Liver (tissue), 3 donors: ENCODE results near the gene LCN6.

Experiments used
- EGR1 ChIP-seq, 2 donors: IDR thresholded peaks; 2 replicates each; pipeline ENCODE4 v1.6.1; 2016 to 2018; ENCODE audit warnings: antibody characterized with exemption in 2 of 2, low read depth in 2 of 2
- GABPA ChIP-seq, 2 donors: IDR thresholded peaks in 1 of 2; conservative IDR thresholded peaks in 1 of 2; 2 replicates each; pipeline ENCODE4 v1.6.1; 2016; ENCODE audit warnings: antibody characterized with exemption in 2 of 2, mild to moderate bottlenecking in 1 of 2, moderate library complexity in 1 of 2
- JUND ChIP-seq, 2 donors: IDR thresholded peaks; 2 replicates each; pipeline ENCODE4 v1.6.1; 2016; ENCODE audit warnings: antibody characterized with exemption in 2 of 2
- NR2F2 ChIP-seq: IDR thresholded peaks from 2 replicates; pipeline ENCODE4 v1.6.1; 2016; ENCODE audit warnings: antibody characterized with exemption
- RAD21 ChIP-seq, 2 donors: IDR thresholded peaks; 2 replicates each; pipeline ENCODE4 v1.6.1; 2016; ENCODE audit warnings: antibody characterized with exemption in 2 of 2, mild to moderate bottlenecking in 2 of 2
- SP1 ChIP-seq: IDR thresholded peaks from 2 replicates; pipeline ENCODE4 v1.6.1; 2018; ENCODE audit warnings: antibody characterized with exemption, mild to moderate bottlenecking
- TAF1 ChIP-seq: conservative IDR thresholded peaks from 2 replicates; pipeline ENCODE4 v1.6.1; 2016; ENCODE audit warnings: antibody characterized with exemption, mild to moderate bottlenecking
- YY1 ChIP-seq: IDR thresholded peaks from 2 replicates; pipeline ENCODE4 v1.6.1; 2016; ENCODE audit warnings: antibody characterized with exemption, mild to moderate bottlenecking
- TF ChIP-seq, protein P1 (sequence below): fragments of 150-350 bp; IDR thresholded peaks from 2 replicates; pipeline ENCODE4 v1.5.1; 2017; ENCODE audit warnings: improper control_type of control experiment, low read depth, low read length; ENCODE audit not compliant: missing input control
- TF ChIP-seq, protein P2 (sequence below): IDR thresholded peaks from 2 replicates; pipeline ENCODE4 v1.6.1; 2016; ENCODE audit warnings: antibody characterized with exemption
- TF ChIP-seq, protein P3 (sequence below): IDR thresholded peaks from 2 replicates; pipeline ENCODE4 v1.6.1; 2016; ENCODE audit warnings: antibody characterized with exemption
- donor health status: healthy.
- donor health status: healthy.

DNA sequence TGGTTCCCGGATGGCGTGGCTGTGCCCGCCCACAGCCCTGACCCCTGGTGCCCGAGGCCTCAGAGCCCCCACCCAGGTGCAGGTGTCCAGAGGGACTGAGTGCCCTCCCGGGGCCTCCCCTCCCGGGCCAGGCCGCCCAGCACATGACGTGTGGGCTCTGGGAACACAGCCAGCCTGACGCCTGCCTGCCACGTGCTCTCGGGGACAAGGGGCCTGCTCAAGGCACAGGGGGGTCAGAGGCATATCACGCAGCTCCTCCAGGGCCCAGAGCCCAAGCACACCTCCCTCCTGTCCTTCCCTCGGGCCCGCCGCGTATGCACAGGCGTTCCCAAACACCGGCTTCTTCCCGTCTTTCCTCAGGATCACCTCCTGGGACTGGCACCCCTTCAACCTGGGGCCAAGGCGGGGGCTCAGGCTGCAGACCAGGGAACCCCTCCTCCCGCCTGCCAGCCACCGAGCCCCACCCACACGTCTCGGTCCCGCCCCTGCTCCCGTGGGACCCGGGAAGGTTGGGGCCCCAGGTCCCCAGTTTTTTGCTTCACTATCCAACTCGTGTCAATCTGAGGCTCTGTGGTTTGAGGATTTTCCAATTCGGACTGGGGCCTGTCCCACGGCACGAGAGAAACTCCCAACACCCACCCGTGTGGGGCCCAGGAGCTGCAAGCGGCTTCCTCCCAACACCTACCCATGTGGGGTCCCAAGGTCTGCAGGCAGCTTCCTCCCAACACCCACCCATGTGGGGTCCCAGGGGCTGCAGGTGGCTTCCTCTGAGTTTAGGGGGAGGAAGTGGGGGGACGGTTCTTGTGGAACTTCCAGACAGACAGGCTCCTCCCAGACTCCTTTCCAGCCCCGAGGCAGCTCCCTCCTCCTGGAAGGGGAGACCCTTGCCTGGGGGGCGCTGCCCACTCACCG is 7.1 kb downstream of the LCN6 start:
- TF ChIP-seq GABPA (IDR thresholded peaks at IDR 0.05 in 1 of 2, conservative IDR thresholded peaks at IDR 0.05 in 1 of 2) (no peak), JUND (IDR thresholded peaks at IDR 0.05) (no peak), TAF1 (no peak), SP1 (no peak), YY1 (no peak), RAD21 (IDR thresholded peaks at IDR 0.05) (no peak), NR2F2 (no peak), EGR1 (IDR thresholded peaks at IDR 0.05; ENCODE audit: low read depth in 2 of 2) (no peak)
- TF ChIP-seq, protein P1, sequence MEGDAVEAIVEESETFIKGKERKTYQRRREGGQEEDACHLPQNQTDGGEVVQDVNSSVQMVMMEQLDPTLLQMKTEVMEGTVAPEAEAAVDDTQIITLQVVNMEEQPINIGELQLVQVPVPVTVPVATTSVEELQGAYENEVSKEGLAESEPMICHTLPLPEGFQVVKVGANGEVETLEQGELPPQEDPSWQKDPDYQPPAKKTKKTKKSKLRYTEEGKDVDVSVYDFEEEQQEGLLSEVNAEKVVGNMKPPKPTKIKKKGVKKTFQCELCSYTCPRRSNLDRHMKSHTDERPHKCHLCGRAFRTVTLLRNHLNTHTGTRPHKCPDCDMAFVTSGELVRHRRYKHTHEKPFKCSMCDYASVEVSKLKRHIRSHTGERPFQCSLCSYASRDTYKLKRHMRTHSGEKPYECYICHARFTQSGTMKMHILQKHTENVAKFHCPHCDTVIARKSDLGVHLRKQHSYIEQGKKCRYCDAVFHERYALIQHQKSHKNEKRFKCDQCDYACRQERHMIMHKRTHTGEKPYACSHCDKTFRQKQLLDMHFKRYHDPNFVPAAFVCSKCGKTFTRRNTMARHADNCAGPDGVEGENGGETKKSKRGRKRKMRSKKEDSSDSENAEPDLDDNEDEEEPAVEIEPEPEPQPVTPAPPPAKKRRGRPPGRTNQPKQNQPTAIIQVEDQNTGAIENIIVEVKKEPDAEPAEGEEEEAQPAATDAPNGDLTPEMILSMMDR: no peak
- TF ChIP-seq, protein P2, sequence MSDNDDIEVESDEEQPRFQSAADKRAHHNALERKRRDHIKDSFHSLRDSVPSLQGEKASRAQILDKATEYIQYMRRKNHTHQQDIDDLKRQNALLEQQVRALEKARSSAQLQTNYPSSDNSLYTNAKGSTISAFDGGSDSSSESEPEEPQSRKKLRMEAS: no peak
- TF ChIP-seq, protein P3, sequence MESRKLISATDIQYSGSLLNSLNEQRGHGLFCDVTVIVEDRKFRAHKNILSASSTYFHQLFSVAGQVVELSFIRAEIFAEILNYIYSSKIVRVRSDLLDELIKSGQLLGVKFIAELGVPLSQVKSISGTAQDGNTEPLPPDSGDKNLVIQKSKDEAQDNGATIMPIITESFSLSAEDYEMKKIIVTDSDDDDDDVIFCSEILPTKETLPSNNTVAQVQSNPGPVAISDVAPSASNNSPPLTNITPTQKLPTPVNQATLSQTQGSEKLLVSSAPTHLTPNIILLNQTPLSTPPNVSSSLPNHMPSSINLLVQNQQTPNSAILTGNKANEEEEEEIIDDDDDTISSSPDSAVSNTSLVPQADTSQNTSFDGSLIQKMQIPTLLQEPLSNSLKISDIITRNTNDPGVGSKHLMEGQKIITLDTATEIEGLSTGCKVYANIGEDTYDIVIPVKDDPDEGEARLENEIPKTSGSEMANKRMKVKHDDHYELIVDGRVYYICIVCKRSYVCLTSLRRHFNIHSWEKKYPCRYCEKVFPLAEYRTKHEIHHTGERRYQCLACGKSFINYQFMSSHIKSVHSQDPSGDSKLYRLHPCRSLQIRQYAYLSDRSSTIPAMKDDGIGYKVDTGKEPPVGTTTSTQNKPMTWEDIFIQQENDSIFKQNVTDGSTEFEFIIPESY: no peak
